ENCODE data around the gene PTPRT.
"Not testable (repeated sequence)": the region's sequence is repeated elsewhere in the genome, so short reads cannot be mapped to it uniquely, and the experiment has no call there.

PTPRT gene

DNA sequence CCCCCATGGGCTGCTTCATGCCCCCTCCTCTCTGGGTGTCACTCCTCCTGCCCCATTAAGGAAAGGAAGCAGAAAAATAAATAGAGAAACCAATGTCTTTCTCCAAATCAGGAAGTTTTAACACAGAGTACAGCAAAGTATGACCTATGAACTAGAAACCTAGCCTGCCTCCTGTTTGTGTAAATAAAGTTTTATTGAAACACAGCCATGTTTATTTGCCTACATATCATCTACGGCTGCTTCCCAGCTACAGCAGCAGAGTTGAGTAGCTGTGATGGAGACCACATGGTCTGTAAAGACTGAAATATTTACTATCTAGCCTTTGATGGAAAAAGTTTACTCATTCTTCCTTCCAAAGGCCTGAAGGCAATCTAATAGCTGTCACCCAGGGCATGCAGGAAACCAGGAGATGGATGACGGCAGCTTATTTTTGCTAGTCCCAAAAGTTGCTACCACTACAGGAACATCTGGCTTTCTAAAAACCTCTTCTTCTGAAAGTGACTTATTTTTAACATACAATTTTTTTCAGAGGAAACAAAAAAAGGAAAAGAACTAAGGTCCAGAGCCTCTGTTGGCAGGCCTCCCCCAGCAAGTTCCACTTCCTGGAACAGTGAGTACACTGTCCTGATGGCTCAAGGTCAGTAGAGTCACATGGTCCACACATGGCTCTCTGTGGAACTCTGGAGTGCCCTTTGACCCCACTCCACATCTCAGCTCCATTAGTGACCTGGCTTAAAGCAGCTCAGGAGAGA is 287.8 kb downstream of the PTPRT start:
- DNase-seq = no peak

DNA sequence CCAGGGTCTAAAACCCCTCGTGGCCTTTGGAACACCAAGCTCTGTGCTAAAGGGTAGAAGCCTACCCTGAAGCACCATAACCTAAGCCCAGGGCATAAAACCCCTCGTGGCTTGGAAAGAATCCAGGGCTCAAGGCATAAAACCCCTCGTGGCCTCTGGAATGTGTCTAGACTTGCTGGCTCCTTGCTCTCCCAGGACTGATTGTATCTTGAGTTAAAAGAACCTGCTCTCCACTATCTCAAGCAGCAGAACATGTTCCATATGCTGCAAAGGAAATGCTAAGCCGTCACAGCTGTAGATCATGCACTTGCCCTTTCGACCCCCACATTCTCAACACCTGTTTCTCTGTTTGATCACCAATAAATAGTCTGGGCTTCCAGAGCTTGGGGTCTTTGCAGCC is 288.9 kb downstream of the PTPRT start:
- not testable (repeated sequence) for DNase-seq

- DNase-seq = no peak
Observed at GRCh38 chr20:42895020-42895419, 294.7 kb downstream of the PTPRT start.

DNA sequence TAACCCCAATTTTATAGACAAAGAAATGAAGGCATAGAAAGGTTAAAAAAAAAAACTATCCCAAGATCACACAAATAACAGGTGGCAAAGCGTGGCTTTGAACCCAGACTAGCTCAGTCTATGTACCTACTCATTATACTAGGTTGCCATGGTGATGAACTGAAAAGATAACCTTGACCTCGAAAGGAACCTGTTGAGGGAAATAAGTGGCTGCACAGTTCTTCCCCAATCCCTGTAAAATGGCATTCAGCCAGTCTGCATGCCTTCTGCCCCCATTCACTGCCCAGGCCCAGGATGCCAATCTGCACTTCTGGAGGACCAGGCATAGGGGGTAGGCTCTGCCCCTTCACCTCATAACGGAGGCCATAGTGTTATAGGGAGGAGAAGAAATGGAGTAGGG is 295.2 kb downstream of the PTPRT start:
- DNase-seq = no peak

- no peak for DNase-seq
Observed at GRCh38 chr20:42889517-42889916, 300.2 kb downstream of the PTPRT start.

GRCh38 chr20:42887281-42887680 is 302.4 kb downstream of the PTPRT start:
- DNase-seq = no peak

- DNase-seq = no peak
Observed at GRCh38 chr20:42886801-42887200, 302.9 kb downstream of the PTPRT start.

- no peak for DNase-seq
Observed at GRCh38 chr20:42886046-42886445, 303.7 kb downstream of the PTPRT start.

GRCh38 chr20:42875581-42875980 is 314.1 kb downstream of the PTPRT start:
- no peak for DNase-seq

GRCh38 chr20:42873259-42873658 is 316.4 kb downstream of the PTPRT start:
- DNase-seq = no peak

DNA sequence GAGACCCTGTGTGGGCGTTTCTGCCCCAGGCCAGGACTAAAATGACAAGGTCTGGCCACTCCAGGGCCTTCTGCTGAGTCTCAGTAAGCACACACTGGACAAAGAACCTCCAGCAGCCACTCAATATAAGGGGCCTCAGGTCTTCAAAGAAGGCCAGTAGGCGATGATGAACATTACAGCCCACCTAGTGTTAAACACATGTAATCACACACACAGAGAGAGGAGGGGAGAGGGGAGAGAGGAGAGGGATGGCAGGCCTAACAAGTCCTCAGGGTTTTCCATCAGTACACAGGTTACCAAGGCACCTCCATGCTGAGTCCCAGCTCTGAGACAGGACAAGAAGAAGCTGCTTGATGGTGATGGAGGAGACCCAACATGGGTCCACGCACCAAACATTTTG is 325.6 kb downstream of the PTPRT start:
- no peak for DNase-seq

- no peak for DNase-seq
Observed at GRCh38 chr20:42862446-42862845, 327.3 kb downstream of the PTPRT start.

DNA sequence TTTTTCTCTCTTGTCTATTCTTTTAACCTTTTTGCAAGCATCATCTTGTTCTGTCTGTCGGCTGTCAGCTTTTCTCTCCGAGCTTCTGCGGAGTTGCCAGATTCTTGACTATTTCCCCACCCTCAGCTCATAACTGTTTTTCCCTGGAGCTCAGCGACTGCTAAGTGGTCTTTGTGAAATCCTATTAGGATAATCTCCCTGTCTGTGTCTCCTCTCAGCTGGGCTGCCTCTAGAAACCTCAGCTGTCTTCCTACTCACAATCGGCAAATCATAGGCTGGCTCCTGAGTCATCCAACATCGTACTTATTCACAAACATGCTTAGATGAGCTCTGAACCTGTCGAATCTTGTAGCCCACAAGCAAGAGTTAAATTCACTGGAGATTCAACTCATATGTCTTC is 332.3 kb downstream of the PTPRT start:
- no peak for DNase-seq

DNA sequence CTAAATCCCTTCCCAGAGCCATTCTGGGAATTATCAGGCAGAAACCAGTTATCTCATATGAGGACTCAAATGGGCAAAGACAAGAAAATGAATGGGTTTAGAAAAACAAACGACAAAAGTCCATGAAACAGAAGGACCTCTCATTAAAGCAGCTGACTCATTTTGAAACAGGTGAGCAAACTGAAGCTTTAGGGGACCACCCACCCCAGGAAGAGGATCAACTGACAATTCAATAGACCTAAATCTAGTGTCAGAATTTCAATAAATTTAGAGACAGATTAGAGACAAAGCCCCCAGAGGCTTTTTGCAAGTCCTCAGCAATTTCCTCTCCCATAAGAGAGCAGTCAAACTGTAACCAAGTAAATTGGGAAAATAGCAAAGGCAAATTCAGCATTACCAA is 333.8 kb downstream of the PTPRT start:
- DNase-seq = no peak

- DNase-seq = no peak
Observed at GRCh38 chr20:42852691-42853090, 337.0 kb downstream of the PTPRT start.

DNA sequence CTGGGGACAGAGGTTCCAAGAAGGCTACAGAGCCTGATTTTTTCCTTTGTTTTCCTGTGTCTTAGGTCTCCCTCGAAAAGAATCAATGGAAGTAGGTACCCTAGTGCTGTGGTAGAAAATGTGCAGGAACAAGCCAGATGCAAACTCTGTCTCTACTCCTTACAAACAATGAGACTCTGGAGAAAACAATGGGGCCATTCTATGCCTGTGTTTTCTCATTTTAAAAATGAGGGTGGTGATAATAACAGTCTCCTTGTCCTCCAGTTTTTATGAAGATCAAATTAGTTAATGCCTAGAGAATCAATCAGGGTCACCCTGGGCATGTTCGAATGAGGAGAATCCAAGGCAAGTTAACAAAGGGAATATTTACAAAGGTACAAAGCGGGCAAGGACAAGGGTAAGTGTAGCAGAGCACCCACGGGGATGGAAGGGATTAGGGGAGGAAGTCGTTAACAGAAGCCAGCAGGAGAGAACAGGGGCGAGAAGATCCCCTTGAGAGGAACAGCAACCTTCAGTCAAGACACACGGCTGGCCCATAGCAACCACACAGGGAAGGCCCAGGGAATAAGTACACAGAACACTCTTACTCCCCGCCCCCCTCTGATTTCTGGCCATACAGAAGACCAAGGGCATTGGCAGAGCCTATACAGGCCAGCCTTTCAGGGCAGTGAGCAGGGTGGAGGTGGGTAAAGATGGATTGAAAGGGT is 342.8 kb downstream of the PTPRT start:
- no peak for DNase-seq

GRCh38 chr20:42844751-42845150 is 345.0 kb downstream of the PTPRT start:
- DNase-seq = no peak

DNA sequence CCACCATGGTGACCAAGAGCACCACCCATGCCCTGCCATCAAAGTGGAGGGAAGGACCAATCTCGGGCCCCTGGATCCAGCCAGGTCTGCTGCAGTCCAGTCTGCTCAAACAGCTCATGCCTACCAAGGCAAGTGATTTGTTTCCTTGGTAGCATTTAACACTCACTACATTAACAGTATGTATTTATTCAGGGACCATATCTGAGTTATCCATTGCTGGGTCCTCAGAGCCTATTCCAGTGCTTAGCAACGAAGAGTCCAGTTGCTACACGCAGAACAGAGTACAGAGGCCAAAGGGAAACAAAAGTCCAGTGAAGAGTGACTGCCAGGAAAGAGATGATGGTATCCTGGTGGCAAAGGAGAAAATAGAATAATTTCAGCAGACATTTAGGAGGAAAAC is 352.2 kb downstream of the PTPRT start:
- DNase-seq = no peak

- DNase-seq = no peak
Observed at GRCh38 chr20:42836339-42836738, 353.4 kb downstream of the PTPRT start.

DNA sequence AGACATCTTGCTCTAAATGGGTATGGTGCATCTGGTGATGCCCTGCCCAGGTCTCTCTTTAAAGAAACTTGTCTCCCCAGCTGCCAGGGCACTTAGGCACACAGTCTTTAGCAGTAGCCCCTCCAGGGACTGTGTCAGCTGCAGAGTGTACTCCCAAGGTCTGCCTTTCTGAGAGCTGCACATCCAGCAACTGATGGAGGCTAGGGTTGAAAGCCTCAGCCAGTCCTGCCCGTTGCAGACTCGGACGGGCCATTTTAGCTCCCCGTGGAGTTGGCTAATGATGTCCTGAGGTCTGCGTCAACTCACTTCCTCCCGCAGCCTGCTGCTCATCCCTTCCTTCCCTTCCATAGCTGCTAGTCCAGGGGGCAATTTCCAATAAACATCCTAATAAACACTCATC is 381.8 kb downstream of the PTPRT start:
- DNase-seq = no peak

GRCh38 chr20:42795111-42795695 is 394.5 kb downstream of the PTPRT start:
- no peak for DNase-seq

- DNase-seq = no peak
Observed at GRCh38 chr20:42792052-42792451, 397.7 kb downstream of the PTPRT start.

DNA sequence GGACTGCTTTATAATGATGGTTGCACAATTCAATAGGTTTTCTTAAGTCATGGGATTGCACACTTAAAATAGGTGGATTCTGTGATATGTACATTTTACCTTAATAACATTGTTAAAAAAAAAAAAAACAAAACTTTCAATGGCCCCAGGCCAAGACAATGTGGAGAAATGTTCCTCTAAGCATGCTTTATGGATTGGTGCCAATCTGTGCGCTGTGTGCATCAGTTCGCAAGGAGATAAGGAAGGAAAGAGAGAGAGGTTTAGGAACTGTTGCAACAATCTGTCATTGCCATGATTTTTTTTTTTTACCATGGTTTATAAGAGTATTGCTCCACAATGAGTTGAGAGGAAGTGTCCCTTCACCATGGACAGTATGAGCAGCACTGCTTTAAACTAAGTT is 399.6 kb downstream of the PTPRT start:
- DNase-seq = no peak

DNA sequence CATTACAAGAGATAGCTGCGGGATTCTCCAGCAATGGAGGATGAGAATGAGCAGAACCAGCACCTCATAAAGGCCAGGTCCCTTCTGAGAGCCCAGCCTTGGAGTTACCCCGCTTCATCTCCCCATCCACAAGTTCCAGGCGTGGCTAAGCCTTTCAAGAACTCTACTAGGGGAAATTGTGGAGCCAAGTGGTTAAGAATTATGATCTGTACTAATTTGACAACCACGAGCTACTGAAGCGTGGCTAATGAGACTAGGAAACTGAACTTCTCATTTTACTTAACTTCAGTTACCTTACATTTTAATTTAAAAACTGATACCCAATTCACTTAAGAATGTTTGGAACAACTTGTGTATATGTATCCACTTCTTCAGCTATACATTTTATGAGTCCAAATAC is 401.0 kb downstream of the PTPRT start:
- DNase-seq = no peak
